RWPE2 (cell line): ENCODE measurements around the gene UBE2O.
"Not testable (repeated sequence)": the region's sequence is repeated elsewhere in the genome, so short reads cannot be mapped to it uniquely, and the experiment has no call there.

Experiments
- ATAC-seq: fragments of 200-7000 bp; cut with Tn5 transposase; 3 replicates; pipeline ENCODE4 v1.9.1; 2021; ENCODE audit warnings: low read depth
- DNase-seq: peaks from one replicate; pipeline ENCODE4 v3.0.0-alpha.2; 2020; ENCODE audit warnings: low spot score
- H3K27ac ChIP-seq: fragments of 450-650 bp; 2 replicates; pipeline ENCODE4 v1.5.1; 2017; ENCODE audit warnings: mild to moderate bottlenecking; ENCODE audit not compliant: poor library complexity, severe bottlenecking
- H3K27me3 ChIP-seq: fragments of 250-450 bp; sonication (Bioruptor Pico); 2 replicates; pipeline ENCODE4 v1.5.1; 2021; ENCODE audit warnings: mild to moderate bottlenecking, moderate library complexity; ENCODE audit not compliant: insufficient read depth, poor library complexity, severe bottlenecking
- H3K36me3 ChIP-seq: fragments of 250-450 bp; sonication (Bioruptor Pico); 2 replicates; pipeline ENCODE4 v1.5.1; 2020; ENCODE audit warnings: low read depth, mild to moderate bottlenecking, moderate library complexity
- H3K4me1 ChIP-seq: fragments of 250-450 bp; sonication (Bioruptor Pico); 2 replicates; pipeline ENCODE4 v1.5.1; 2021; ENCODE audit warnings: mild to moderate bottlenecking, moderate library complexity; ENCODE audit not compliant: insufficient read depth, poor library complexity, severe bottlenecking
- H3K4me3 ChIP-seq: fragments of 250-450 bp; sonication (Bioruptor Pico); 2 replicates; pipeline ENCODE4 v1.5.1; 2021; ENCODE audit warnings: mild to moderate bottlenecking, moderate library complexity; ENCODE audit not compliant: severe bottlenecking
- H3K9me3 ChIP-seq: fragments of 250-450 bp; sonication (Bioruptor Pico); 2 replicates; pipeline ENCODE4 v1.5.1; 2021; ENCODE audit warnings: mild to moderate bottlenecking, moderate library complexity; ENCODE audit not compliant: severe bottlenecking
- CTCF ChIP-seq: fragments of 450-650 bp; IDR thresholded peaks from one replicate; pipeline ENCODE4 v1.5.1; 2017; ENCODE audit warnings: mild to moderate bottlenecking, moderate library complexity; ENCODE audit not compliant: poor library complexity, severe bottlenecking

Gene UBE2O

DNA sequence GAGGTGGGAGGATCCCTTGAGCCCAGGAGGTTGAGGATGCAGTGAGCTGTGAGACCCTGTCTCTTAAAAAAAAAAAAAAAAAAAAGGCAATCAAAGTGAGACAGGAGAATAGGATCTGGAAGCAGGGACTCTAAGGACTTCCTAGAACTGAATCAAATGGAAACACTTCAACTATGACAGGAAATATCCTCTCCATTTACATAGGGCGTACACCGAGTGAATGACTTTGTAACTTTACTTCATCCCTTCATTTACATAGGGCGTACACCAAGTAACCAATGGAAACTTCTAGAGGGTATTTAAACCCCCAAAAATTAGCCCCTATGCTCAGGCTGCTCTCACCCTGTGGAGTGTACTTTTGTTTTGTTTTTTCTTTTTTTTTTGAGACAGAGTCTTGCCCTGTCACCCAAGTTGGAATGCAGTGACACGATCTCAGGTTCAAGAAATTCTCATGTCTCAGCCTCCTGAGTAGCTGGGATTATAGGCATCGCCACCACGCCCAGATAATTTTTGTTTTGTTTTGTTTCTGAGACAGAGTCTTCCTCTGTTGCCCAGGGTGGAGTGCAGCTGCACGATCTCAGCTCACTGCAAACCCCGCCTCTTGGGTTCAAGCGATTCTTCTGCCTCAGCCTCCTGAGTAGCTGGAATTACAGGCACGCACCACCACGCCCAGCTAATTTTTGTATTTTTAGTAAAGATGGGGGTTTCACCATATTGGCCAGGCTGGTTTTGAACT, 89.7 kb downstream of the UBE2O start:
- ATAC-seq = no peak
- TF ChIP-seq CTCF = no peak

DNA sequence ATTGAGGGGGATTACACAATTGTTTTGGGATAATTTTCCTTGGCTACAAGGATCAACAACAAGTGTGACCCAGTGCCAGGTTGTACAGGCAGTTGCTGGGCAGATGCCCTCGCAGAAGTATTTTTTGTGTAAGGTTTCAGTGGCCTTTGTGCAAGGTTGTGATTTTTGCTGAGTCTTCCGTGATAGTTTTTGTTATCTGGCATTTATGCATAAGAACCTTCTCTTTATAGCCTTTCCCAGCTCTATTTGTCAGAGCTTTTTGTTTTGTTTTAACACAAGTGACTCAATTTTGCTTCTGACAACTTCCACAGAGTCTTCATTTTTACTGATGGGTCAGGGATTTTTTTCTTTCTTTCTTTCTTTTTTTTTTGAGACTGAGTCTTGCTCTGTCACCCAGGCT, 92.5 kb downstream of the UBE2O start:
- DNase-seq (no peak), ATAC-seq (no peak)
- Histone ChIP-seq H3K4me3 (no peak overlapping the region), H3K36me3 (no peaks in the 10 kb centered on the region), H3K27ac (no peak overlapping the region), H3K4me1 (peaks cover 16% of the 10 kb centered on the region), H3K27me3 (no peaks in the 10 kb centered on the region), H3K9me3 (no peaks in the 10 kb centered on the region)
- TF ChIP-seq CTCF = no peak

More for the DNA sequence above, 89.7 kb downstream of the UBE2O start:
- Histone ChIP-seq H3K27me3 (no peaks in the 10 kb centered on the region), H3K9me3 (no peaks in the 10 kb centered on the region), H3K4me3 (no peak overlapping the region), H3K27ac (no peak overlapping the region), H3K36me3 (no peaks in the 10 kb centered on the region), H3K4me1 (peaks cover 13% of the 10 kb centered on the region)
- DNase-seq = peak; percentile 9

DNA sequence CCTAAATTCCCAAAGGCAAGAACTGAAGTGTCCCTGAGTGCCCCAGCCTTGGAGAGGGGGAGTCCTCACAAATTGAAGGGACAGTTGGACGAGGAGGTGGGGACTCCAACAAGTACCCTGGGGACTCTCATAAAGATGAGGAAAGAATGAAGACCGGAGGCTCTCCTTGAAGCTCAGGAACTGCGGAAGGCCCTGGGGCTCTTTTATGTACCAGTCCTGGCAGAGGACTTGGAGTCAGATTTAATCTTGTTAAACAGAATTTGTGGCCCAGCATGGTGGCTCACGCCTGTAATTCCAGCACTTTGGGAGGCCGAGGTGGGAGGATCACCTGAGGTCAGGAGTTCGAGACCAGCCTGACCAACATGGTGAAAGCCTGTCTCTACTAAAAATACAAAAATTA, 93.2 kb downstream of the UBE2O start:
- not testable (repeated sequence) for H3K27ac ChIP-seq, H3K4me3 ChIP-seq, H3K36me3 ChIP-seq, H3K9me3 ChIP-seq, H3K27me3 ChIP-seq, ATAC-seq
- DNase-seq = peak; percentile 20
- H3K4me1 ChIP-seq = peaks cover 17% of the 10 kb centered on the region

- no peak overlapping the region for H3K27ac ChIP-seq
- DNase-seq (no peak), ATAC-seq (no peak)
- H3K27me3 ChIP-seq = no peaks in the 10 kb centered on the region
- no peak for TF ChIP-seq CTCF
- no peak overlapping the region for H3K4me3 ChIP-seq
- no peaks in the 10 kb centered on the region for H3K9me3 ChIP-seq
- no peaks in the 10 kb centered on the region for H3K36me3 ChIP-seq
- peaks cover 19% of the 10 kb centered on the region for H3K4me1 ChIP-seq
These were observed 93.6 kb downstream of the UBE2O start for GRCh38 chr17:76359375-76359774.

DNA sequence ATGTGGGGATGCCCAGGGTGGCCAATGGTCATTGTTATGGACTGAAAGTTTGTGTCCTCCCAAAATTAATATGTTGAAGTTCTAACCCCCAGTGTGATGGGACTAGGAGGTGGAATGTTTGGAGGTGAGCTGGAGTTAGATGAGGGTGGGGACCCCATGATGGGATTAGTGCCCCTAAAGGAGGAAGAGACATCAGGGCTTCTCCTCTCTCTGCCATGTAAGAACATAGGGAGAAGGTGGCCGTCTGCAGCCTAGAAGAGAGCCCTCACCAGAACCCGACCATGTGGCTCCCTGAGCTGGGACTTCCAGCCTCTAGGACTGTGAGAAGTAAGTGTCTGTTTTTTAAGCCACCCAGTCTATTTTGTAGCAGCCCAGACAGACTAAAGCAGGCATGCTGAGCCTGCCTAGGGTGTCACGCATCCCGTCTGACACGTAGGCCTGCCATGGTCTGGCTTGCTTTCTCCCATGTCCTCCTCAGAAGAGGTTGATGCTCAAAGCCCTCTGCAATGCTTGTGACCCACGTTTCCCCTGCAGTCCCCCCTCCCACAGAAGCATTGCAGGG, 95.3 kb downstream of the UBE2O start:
- DNase-seq (peak; percentile 16), ATAC-seq (no peak)
- H3K27me3 ChIP-seq = no peaks in the 10 kb centered on the region
- H3K9me3 ChIP-seq = no peaks in the 10 kb centered on the region
- no peak overlapping the region for H3K27ac ChIP-seq
- H3K36me3 ChIP-seq = no peaks in the 10 kb centered on the region
- no peak for TF ChIP-seq CTCF
- peaks cover 19% of the 10 kb centered on the region for H3K4me1 ChIP-seq
- H3K4me3 ChIP-seq = no peak overlapping the region
